HG03066 (cell line): ENCODE measurements around the gene ENTR1.
"Not testable (repeated sequence)": the region's sequence is repeated elsewhere in the genome, so short reads cannot be mapped to it uniquely, and the experiment has no call there.

Source experiments
- ATAC-seq: cut with Tn5 transposase; IDR thresholded peaks from one replicate; pipeline ENCODE4 v1.9.1; 2021; ENCODE audit warnings: low read depth; ENCODE audit not compliant: unreplicated experiment

Gene ENTR1

GRCh38 chr9:136438548-136439480, 28.4 kb upstream of the ENTR1 start:
- ATAC-seq = peak; percentile 52

- no peak for ATAC-seq
Measured at GRCh38 chr9:136437839-136438547, 27.6 kb upstream of the ENTR1 start.

- ATAC-seq = no peak
Measured at GRCh38 chr9:136437430-136437829, 27.0 kb upstream of the ENTR1 start.

GRCh38 chr9:136436055-136436634, 25.7 kb upstream of the ENTR1 start:
- no peak for ATAC-seq

GRCh38 chr9:136434580-136435169, 24.3 kb upstream of the ENTR1 start:
- ATAC-seq = no peak

- no peak for ATAC-seq
Measured at GRCh38 chr9:136433849-136434579, 23.6 kb upstream of the ENTR1 start.

- no peak for ATAC-seq
Measured at GRCh38 chr9:136433043-136433715, 22.8 kb upstream of the ENTR1 start.

GRCh38 chr9:136432591-136432990, 22.2 kb upstream of the ENTR1 start:
- ATAC-seq = no peak

GRCh38 chr9:136431782-136432350, 21.5 kb upstream of the ENTR1 start:
- ATAC-seq = no peak

- no peak for ATAC-seq
Measured at GRCh38 chr9:136430588-136431234, 20.3 kb upstream of the ENTR1 start.

GRCh38 chr9:136429683-136430491, 19.5 kb upstream of the ENTR1 start:
- no peak for ATAC-seq

GRCh38 chr9:136429075-136429628, 18.7 kb upstream of the ENTR1 start:
- no peak for ATAC-seq

- ATAC-seq = no peak
Measured at GRCh38 chr9:136426787-136427186, 16.4 kb upstream of the ENTR1 start.

GRCh38 chr9:136425367-136425766, 15.0 kb upstream of the ENTR1 start:
- ATAC-seq = not testable (repeated sequence)

- no peak for ATAC-seq
Measured at GRCh38 chr9:136424750-136425362, 14.4 kb upstream of the ENTR1 start.

GRCh38 chr9:136423432-136424146, 13.2 kb upstream of the ENTR1 start:
- ATAC-seq = no peak

GRCh38 chr9:136422876-136423275, 12.5 kb upstream of the ENTR1 start:
- ATAC-seq = no peak
